Astrocyte of the cerebellum (primary cell): Measurements from ENCODE around the gene REV3L.

Source experiments
- DNase-seq: peaks from one replicate; pipeline ENCODE4 v3.0.0-alpha.2; 2011; ENCODE audit warnings: low read depth
- H3K4me3 ChIP-seq: 2 replicates; pipeline ENCODE4 v1.5.1; 2011; ENCODE audit warnings: mild to moderate bottlenecking, low read depth, low read length, moderate library complexity
- in situ Hi-C: cut with HindIII; loops from 2 replicates; pipeline ENCODE4 v1.10.0; 2017; ENCODE audit warnings: low sequenced_read_pairs
- TF ChIP-seq, protein P1 (sequence below): IDR thresholded peaks from 2 replicates; pipeline ENCODE4 v1.5.1; 2012; ENCODE audit warnings: low read length, low read depth, moderate library complexity, mild to moderate bottlenecking; ENCODE audit errors: missing control alignments

The REV3L gene

DNA sequence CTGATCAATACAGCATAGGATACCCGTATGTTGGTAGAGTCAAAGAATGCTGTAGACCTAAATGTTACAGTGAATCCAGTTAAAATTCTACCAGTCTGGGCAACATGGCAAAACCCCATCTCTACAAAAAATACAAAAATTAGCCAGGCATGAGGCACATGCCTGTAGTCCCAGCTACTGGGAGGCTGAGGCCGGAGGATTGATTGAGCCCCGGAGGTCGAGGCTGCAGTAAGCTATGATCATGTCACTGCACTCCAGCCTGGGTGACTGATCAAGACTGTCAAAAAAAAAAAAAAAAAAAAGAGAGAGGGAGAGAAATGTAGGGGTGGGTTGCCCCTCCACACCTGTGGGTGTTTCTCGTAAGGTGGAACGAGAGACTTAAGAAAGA lies 228.2 kb downstream of the REV3L start:
- TF ChIP-seq, protein P1, sequence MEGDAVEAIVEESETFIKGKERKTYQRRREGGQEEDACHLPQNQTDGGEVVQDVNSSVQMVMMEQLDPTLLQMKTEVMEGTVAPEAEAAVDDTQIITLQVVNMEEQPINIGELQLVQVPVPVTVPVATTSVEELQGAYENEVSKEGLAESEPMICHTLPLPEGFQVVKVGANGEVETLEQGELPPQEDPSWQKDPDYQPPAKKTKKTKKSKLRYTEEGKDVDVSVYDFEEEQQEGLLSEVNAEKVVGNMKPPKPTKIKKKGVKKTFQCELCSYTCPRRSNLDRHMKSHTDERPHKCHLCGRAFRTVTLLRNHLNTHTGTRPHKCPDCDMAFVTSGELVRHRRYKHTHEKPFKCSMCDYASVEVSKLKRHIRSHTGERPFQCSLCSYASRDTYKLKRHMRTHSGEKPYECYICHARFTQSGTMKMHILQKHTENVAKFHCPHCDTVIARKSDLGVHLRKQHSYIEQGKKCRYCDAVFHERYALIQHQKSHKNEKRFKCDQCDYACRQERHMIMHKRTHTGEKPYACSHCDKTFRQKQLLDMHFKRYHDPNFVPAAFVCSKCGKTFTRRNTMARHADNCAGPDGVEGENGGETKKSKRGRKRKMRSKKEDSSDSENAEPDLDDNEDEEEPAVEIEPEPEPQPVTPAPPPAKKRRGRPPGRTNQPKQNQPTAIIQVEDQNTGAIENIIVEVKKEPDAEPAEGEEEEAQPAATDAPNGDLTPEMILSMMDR: no peak
- H3K4me3 ChIP-seq: no peak overlapping the region
- in situ Hi-C loops: no loop called here
- DNase-seq: no peak

DNA sequence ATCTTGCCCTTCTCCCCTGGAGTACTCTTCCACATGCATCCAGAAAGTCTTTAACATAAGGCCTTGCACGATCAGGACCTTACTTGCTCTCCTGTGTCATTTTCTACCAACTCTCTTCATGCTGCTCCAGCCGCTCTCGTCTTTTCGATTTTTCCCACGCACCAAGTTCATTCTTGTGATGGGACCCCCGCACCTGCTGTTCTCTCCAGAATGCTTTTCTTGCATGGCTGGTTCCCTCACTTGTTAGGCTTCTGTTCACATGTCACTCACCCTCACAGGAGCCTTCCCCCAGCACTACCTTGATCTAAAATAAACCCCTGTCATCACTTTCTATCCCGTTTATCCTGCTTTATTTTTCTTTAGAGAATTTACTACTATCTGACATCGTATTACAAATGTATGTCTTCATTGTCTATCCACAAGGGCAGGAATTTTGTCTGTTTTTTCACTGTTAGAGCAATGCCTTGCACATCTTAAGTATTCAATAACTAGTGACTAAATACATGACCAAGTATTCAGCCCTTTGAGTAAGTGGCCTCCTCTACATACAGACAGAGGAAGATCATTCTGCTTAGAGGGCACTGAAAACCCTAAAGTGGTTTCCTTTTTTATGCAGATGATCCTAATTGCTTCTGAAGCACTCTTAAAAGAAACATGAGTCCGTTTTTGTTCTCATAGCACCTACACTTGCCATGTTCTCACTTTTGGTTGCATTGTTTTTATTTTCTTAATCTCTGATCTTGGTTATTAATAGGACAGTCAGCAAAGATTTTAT lies 228.8 kb downstream of the REV3L start:
- no peak for DNase-seq
- H3K4me3 ChIP-seq: no peak overlapping the region
- TF ChIP-seq, protein P1: no peak
- in situ Hi-C loops: no loop called here

DNA sequence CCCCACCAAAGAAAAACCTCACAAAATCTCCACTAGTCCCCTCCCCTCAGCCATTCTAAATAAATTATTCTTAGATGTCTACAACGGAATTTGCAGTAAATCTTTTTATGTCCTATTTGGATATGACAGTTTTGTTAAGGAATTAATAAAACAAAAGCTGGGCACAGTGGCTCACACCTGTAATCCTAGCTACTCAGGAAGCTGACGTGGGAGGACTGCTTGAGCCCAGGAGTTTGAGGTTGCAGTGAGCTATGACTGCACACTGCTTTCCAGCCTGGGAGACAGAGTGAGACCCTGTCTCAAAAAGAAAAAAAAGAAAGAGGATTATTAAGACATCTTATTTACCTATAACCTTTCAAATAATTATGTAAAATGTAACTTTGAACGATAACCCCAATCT lies 230.3 kb downstream of the REV3L start:
- no peak overlapping the region for H3K4me3 ChIP-seq
- DNase-seq: no peak
- TF ChIP-seq, protein P1: no peak
- in situ Hi-C loops: no loop called here

DNA sequence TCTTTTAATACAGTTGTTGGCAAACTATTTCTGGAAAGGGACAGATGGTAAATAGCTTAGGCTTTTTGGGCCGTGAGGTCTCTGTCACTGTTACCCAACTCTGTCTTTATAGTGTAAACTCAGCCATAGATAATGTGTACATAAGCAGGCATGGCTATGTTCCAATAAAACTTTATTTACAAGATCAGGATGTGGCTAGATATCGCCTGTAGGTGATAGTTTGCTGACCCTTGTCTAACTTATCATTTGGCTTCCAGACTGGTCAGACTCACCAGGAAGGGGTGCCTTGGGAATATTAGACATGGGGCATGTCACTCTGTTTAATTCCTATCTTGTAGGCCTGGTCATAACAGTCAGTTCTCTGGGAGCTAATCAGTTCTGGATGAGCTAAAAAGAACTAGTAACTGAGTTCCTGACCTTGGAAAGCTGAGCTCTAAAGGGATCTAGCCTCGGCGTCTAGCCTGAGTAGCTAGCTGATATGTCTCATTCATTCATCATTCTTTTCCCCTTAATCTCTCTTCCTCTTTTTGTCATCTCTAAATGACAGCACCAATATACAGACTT lies 232.1 kb downstream of the REV3L start:
- DNase-seq: no peak
- in situ Hi-C loops: no loop called here
- TF ChIP-seq, protein P1: no peak
- no peak overlapping the region for H3K4me3 ChIP-seq
